C4-2B (cell line): ENCODE data around the gene AUP1.

Experiments used
- H3K27ac ChIP-seq: fragments of 450-650 bp; 2 replicates; pipeline ENCODE4 v1.5.1; 2017
- CTCF ChIP-seq: fragments of 450-650 bp; conservative IDR thresholded peaks from 2 replicates; pipeline ENCODE4 v1.5.1; 2017; ENCODE audit warnings: mild to moderate bottlenecking
- ZFX ChIP-seq: fragments of 450-650 bp; IDR thresholded peaks from 2 replicates; pipeline ENCODE4 v1.6.1; 2017

The AUP1 gene

DNA sequence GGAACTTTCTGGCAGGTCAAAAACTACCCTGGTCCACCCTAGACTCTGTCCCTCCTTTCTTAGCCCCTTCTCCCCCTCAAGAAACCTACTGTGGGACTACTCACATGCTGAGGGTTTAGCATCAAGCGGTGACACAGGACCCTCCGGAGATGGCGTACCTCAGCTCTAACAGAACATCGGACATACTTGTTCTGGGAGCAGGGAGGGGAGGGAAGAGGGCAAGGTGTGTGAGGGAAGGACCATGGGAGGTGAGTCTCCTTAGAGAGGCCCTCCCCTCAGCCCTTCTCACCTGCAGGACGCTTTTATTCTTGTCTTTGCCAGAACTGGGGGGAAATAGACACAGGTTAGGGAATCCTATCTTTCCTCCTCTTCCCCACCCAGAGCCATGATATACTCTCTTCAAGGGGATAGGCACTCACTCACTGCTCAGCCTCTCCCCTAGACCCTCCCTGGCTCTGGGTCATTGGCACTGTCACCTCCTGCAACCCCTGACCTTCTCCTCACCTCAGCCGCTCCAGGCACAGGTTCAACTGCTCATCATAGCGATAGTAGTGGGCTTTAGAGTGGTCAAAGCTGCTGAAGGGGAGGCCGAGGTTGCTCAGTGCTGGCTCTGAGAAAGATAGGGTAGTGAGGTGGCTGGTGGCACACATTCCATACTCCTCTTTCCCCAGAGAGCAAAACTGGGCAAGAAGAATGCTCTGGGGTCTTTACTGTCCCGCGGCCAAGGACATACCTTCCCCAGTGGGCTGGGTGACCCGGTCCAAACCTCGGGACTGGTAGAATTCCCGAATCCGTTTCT, 23.9 kb downstream of the AUP1 start:
- TF ChIP-seq ZFX: no peak
- H3K27ac ChIP-seq: no peak overlapping the region; the same call in 1 of the 2 replicates

GRCh38 chr2:74504591-74504990, 24.9 kb downstream of the AUP1 start:
- TF ChIP-seq CTCF: no peak
- TF ChIP-seq ZFX: no peak

DNA sequence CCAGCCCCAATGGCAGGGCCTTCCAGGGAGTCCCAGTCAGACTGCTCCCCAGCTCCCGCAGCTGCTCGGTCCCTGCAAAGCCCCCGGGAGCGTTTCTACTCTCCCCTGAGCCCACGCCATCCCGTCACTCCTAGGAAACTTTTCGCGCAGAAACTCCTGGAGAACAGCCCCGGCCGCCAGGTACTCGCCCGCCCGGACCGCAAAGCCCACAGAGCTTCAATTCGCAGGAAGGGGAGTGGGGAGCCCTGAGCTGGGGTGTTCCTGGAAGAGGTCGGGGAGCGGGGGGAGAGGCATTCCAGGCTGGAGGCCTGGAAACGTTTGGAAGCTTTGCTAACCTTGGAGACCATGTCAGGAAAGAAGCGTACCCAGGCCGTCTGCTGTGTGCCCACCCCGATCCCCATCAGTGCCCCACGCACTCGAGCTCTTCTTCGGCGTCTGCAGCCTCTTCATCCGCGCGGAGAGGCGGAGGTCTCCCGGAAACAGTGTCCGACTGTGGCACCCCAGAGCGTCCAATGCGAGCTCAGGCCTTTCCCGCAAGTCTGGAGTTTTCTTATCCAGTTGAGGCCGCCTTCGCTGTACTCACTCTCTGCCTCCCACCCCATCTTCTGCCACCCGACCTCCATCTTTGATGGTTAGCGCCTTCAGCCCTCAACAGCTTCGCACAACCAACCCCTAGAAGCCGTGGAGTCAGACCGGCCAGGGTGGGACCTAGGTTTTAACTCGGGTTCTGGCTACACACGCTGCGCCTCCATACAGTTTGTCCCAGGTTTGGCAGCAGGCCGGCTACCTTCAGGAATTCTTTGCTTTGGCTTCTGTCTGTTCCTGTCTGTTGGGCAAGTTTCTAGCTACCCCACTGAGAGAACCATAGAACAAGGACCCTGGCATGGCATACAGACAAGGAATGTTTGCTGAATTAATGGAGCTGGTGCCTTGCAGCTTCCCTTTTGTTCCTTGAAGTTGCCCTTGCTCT, 25.7 kb downstream of the AUP1 start:
- no peak overlapping the region for H3K27ac ChIP-seq
- no peak for TF ChIP-seq CTCF

More at GRCh38 chr2:74504591-74504990, 24.9 kb downstream of the AUP1 start:
- H3K27ac ChIP-seq: no peak overlapping the region

- TF ChIP-seq CTCF (no peak), ZFX (no peak)
- H3K27ac ChIP-seq: no peak overlapping the region
Measured at GRCh38 chr2:74502720-74503505, 26.6 kb downstream of the AUP1 start.

DNA sequence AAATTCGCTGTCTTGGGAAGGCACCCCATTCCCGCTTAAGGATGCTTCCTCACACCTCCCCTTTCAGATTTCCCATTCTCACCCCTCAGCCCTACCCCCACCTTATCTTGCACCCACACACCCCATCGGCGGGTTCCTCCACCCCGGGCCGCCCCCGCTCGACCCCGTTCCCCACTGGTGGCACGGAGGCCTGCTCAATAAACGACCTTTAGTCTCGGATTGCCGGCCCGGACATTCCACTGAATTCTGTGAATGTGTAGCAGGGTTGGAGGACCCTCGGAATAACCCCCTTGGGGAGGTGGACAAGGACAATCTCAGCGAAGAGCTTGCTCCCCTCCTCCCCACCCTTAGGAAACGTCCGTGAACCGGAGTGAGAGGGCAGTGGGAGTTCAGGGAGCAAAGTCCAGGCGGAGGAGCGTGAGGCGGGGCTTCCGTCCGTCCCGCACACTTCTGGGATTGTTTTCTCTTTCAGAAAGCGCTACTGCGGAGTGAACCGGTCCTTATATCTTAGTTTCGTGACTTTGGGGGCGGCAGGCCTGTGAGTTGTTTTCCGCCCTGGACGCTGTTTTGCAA, 27.3 kb downstream of the AUP1 start:
- TF ChIP-seq ZFX (no peak), CTCF (no peak)
- no peak overlapping the region for H3K27ac ChIP-seq

DNA sequence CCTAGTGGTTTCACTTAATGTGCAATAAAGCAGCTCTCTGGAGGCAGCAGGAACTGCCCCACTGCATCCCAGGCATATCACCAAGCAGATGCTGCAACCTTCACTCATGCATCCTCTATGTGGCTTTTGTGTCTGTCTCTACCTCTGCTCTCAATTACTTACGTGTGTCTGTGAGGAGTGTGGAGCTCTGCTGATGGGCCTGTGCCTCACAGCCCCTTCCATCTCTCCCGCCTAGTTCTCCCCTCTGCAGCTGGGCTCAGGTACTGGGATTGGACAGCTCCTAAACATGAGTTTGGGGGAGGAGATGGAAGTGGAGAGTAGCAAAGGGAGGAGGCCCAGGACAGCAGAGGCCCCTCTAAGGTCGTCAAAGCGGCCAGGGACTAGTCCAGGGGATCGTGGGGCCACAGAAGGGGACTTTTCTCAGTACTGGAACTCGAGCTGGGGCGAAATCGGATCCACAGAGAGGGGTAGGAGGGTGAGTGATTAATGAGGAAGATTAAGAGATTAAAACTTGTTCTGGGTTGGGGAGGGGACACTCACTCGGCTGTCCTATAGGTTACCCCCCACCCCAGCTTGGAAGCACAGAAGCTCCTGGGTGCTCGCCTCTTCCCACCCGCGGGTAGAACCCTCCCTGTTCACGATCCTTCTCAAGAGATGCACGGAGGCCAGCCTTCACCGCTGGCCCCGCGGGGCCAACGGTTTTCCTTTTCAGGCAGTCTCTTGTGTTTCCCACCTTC, 28.0 kb downstream of the AUP1 start:
- no peak for TF ChIP-seq CTCF
- TF ChIP-seq ZFX: no peak
- no peak overlapping the region for H3K27ac ChIP-seq

- TF ChIP-seq CTCF (no peak), ZFX (no peak)
- H3K27ac ChIP-seq: no peak overlapping the region
Measured at GRCh38 chr2:74500578-74500946, 28.9 kb downstream of the AUP1 start.
